Measurements from ENCODE around the gene PRKRA.
"Not testable (repeated sequence)": the region's sequence is repeated elsewhere in the genome, so short reads cannot be mapped to it uniquely, and the experiment has no call there.

Gene PRKRA

DNA sequence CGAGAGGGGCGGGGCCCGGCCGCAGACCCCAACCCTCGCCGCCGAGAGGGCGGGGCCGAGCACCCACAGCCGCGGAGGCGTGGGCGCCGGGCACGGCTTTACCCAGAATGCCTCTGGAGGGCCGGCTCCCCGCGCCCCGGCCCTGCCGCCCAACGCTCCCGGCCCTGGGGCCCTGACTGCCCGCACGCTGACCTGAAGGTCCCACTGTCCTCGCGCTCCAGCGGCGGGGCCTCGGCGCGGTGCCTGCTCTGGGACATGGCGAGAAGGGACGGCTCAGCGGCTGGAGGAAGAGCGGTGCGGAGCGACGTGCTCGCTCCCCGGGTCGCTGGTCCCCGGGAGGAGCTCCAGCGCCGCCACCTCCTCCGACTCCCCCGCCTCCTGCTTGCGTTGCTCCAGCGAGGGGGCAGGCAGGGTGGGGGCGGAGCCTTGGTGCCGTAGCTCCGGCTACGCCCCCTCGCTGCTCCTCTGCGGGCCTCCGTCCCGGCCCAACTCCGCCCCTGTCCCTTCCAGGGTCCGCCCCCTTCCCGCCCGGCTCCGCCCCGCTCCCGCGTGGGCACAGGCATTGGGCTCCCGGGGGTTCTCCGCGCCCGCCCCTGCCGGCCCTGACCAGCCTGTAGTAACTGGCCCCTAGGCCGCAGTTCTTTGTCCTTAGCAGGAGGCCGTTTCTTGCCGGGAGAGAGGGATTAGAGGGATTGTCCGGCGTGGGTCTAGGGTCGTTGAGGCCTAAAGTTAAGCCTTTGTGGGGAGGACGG, at the start of gene PRKRA, which contains the start of gene PJVK:
Gene PRKRA (minus strand): TSS at position 402 of the 752 bp plus-strand sequence. CDS start 145 bp downstream, at position 257.
Gene PJVK (plus strand): TSS at position 605 of the 752 bp plus-strand sequence. CDS start 2,032 bp downstream, outside the sequence.
- DNase-seq = peak; percentile 86

DNA sequence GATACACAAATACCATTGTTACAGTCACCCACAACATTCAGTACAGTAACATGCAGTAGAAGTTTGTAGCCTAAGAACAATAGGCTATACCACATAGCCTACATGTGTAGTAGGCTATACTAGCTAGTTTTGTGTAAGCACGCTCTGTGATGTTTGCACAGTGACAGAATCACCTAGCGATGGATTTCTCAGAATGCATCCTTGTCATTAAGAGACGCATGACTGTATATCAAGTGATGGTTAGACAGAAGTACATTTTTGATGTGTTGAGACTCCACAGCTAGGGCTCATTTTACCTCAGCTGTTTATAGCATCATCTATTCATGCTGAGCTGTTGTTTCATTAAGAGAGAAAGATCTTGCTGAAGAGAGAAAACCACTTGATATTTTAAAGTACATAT, 48.7 kb upstream of the PRKRA start:
- DNase-seq = no peak

GRCh38 chr2:178498137-178498536, 47.2 kb upstream of the PRKRA start:
- no peak for DNase-seq

GRCh38 chr2:178496049-178496448, 45.1 kb upstream of the PRKRA start:
- no peak for DNase-seq

- no peak for DNase-seq
Measured at GRCh38 chr2:178491612-178492011, 40.6 kb upstream of the PRKRA start.

DNA sequence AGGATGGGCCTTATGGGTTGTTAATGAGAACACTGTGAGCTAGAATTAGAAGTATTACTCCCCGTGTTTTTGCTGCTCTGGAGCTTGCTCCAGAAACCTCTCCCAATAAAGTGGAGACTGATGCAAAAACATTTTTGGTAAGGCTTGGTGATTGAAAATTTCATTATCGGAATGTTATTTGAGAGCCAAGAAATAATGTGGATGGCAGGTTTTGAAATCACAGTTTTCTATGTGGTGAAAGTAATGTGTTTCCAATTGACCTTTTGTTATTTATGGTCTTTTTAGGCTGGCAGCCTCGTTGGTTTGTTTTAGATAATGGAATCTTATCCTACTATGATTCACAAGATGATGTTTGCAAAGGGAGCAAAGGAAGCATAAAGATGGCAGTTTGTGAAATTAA, 34.4 kb upstream of the PRKRA start:
- no peak for DNase-seq

GRCh38 chr2:178484245-178485041, 33.5 kb upstream of the PRKRA start:
- peak; percentile 28 for DNase-seq

- no peak for DNase-seq
Measured at GRCh38 chr2:178482437-178482836, 31.5 kb upstream of the PRKRA start.

DNA sequence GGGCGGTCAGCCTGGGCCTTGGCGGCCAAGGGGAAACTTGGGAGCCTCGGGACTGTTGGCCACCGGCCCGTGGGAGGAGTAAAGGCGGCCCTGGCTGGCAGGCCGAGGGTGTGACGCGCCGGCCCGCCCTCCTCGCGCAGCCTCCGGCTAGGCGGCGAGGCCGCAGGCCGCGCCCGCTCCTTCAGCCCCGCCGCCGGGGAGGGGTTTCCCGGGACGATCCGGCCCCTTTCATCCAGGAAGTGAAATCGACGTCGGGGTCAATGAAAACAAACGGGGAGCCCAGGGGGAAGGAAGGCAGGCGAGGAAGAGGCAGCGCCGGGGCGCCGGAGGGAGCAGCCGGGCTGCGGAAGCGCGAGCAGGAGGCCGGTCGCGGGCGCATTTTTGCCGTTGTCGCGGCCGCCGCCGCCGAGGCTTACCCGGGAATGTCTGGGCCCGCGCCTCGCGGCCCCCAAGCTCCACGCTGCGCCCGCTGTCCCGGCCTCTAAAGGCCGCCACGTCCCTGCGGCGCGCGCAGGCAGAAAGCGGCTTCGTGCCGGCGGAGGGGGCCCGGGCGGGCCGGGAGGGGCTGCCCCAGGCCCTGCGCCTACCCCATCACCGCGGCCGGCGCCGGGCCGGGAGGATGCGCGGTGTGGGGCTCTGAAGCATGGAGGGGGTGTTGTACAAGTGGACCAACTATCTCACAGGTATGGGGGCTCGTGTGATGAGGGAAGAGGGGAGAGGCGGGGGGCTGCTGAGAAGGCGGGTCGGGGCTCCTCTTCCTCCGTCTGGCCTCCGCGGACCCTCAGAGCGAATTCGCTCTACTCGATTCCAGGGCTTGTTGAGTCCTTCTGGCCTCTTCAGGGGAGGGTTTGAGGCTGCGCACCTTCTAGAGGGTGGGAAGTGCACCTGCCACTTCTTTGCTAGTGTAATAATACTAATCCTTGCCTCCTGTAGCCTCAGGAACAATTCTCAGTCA, 29.5 kb upstream of the PRKRA start, which contains the start of gene PLEKHA3:
Gene PLEKHA3 (plus strand): TSS at position 231 of the 955 bp plus-strand sequence. CDS start 413 bp downstream, at position 644.
- DNase-seq = peak; percentile 65

- DNase-seq = no peak
Measured at GRCh38 chr2:178479758-178480226, 28.8 kb upstream of the PRKRA start.

DNA sequence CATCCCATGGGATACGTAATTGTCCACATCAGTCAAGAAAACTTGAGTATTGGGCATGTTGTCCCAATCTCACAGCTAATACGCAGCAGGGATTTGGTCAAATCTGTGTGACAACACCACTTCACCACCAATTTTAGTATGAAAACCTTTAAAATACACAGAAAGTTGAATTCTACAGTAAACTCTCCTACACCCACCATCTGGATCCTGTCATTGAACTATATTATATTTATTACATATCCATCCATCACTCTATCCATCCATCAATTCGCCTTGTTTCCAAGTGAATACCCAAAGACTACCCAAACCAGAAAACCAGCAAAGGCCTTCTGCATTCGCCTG, 28.3 kb upstream of the PRKRA start:
- no peak for DNase-seq

DNA sequence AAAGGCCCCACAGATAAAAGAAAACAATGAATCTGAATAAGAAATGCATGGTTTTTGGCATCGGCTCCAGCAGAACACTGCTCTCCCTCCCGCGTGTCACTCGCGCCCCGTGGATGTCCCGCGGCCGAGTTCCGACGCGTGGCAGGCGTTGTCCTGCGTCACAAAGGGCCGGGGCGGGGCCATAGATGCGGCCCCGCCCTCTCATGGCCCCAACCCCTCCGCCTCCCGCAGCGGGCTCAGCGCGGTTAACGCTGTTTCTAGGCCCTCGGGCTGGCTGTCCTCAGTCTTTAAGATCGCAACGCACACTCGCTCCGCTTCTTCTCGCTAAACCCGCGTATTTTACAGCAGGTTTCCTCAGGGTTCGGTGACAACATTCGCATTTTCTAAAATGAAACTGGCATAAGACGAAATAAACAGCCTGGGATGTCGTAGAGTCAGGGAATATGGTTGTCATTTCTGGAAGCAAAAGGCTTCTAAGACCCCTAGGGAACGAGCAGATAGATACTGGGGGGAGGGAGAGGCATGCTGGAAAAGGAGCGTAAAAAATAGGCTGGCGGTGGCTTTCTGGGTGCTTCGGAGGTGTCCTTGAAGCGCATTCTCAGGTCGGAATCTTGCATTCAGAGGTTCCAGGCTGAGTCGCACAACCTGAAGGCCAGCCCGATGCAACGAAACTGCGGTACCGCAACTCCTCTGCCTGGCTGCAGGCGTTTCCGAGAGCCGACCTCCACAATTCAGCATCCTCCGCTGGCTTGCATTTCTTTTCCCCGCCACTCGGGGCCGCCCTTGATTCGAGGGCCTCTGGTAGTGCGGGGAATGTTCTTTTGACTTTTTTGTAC, 27.7 kb upstream of the PRKRA start, which contains the start of gene FKBP7:
Gene FKBP7 (minus strand): TSS at position 162 of the 836 bp plus-strand sequence. CDS start 101 bp downstream, at position 61.
- DNase-seq = peak; percentile 83

DNA sequence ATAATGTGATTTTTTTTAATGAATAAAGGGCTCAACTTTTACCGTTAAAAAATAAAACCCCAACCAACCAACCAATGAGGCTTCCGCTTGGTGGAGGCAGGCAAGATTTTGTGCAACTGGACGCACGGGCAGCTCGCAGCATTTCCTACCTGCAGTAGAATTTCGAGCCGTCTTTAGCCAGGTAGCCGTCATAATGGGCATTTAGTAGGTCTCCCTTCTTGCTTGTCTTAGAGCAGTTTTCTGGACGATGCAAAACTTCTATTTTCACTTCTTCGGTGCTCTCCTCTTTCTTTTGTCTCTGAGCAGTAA, 27.1 kb upstream of the PRKRA start:
- peak; percentile 29 for DNase-seq

- peak; percentile 5 for DNase-seq
Measured at GRCh38 chr2:178477443-178478129, 26.6 kb upstream of the PRKRA start.

DNA sequence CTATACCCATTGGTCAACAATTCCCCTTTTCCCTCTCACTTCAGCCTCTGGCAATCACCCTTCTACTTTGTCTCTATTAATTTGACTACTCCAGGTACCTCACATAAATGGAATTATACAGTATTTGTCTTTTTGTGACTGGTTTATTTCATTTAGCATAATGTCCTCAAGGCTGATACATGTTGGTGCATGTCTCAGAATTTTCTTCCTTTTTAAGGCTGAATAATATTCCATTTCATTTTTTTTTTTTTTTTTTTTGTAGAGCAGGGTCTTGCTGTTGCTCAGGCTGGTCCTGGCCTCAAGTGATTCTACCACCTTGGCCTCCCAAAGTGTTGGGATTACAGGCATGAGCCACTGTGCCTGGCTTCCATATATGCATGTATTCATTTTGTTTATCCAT, 25.5 kb upstream of the PRKRA start:
- no peak for DNase-seq

- DNase-seq = no peak
Measured at GRCh38 chr2:178474560-178474959, 23.6 kb upstream of the PRKRA start.

- DNase-seq = no peak
Measured at GRCh38 chr2:178473931-178474330, 23.0 kb upstream of the PRKRA start.

- DNase-seq = no peak
Measured at GRCh38 chr2:178473373-178473772, 22.4 kb upstream of the PRKRA start.

GRCh38 chr2:178471313-178471712, 20.3 kb upstream of the PRKRA start:
- not testable (repeated sequence) for DNase-seq

DNA sequence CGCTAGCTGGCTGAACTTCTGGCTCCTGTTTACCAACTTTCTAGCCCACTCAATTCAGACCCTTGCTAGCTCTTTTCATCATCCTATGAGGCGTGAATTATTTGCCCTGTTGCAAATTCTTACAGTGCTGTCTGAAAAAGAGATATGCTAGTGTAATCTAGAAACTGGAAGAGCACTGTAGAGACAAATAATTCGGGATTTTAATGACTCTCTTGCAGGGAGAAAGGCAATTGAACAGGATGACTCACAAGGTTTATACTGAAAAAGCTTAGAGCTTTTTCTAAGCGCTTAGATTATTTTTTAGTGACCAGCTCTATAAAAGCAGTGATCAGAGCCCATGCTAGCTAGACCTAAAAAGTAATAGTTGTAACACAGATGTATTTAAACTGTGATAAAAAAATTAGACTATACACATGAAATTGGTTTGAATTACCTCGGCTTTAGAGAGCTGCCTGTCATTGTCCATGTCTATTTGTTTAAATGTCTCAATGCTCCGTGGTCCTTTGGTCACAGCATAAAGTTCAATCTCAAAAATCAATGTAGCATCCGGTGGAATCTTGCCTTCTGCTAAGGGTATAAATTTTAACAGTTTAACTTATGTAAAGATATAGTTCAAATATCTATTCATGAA, 18.4 kb upstream of the PRKRA start:
- no peak for DNase-seq

Measured in NCI-H1694 (cell line).